Gastrocnemius medialis (tissue), 4 donors: Measurements from ENCODE around the gene EEF1A1.

Experiments
- CTCF ChIP-seq, 5 experiments: fragments of 450-650 bp in 3 of 5; fragments of 200-600 bp in 2 of 5; sonication (generic) in 2 of 5; IDR thresholded peaks in 4 of 5; conservative IDR thresholded peaks in 1 of 5; 1 replicate in 4 of 5; 2 replicates in 1 of 5; pipeline ENCODE4 v1.5.1; 2016 to 2019; ENCODE audit warnings: antibody characterized with exemption in 5 of 5, mild to moderate bottlenecking in 3 of 5, moderate library complexity in 3 of 5
- POLR2A ChIP-seq, 2 donors: fragments of 450-650 bp; IDR thresholded peaks; one replicate each; pipeline ENCODE4 v1.6.1; 2017; ENCODE audit warnings: antibody characterized with exemption in 2 of 2, mild to moderate bottlenecking in 2 of 2, moderate library complexity in 2 of 2

GRCh38 chr6:73477407-73477806, 43.4 kb downstream of the EEF1A1 start:
- no peak for TF ChIP-seq CTCF (IDR thresholded peaks at IDR 0.05 in 4 of 5, conservative IDR thresholded peaks at IDR 0.05 in 1 of 5)
- no peak for TF ChIP-seq POLR2A (IDR thresholded peaks at IDR 0.05)
